Neural progenitor cell (in vitro differentiated cells): ENCODE data around the gene TBX10.

ENCODE experiments used
- CTCF ChIP-seq: fragments of 200-600 bp; sonication (generic); IDR thresholded peaks from 2 replicates; pipeline ENCODE4 v1.5.1; 2017; ENCODE audit warnings: antibody characterized with exemption, mild to moderate bottlenecking
- EZH2 ChIP-seq: fragments of 200-600 bp; sonication (generic); IDR thresholded peaks from 2 replicates; pipeline ENCODE4 v1.6.1; 2017; ENCODE audit warnings: antibody characterized with exemption, mild to moderate bottlenecking, moderate library complexity
- EZH2phosphoT487 ChIP-seq: fragments of 200-600 bp; sonication (generic); IDR thresholded peaks from 2 replicates; pipeline ENCODE4 v1.6.1; 2017; ENCODE audit warnings: antibody characterized with exemption

GRCh38 chr11:67641338-67642172 is 2.0 kb upstream of the TBX10 start:
- TF ChIP-seq CTCF, result no peak
- no peak for TF ChIP-seq EZH2
- no peak for TF ChIP-seq EZH2phosphoT487
